Astrocyte of the cerebellum (primary cell): Measurements from ENCODE around the gene TIMP4.

Experiments used
- DNase-seq: peaks from one replicate; pipeline ENCODE4 v3.0.0-alpha.2; 2011; ENCODE audit warnings: low read depth
- H3K4me3 ChIP-seq: 2 replicates; pipeline ENCODE4 v1.5.1; 2011; ENCODE audit warnings: mild to moderate bottlenecking, low read depth, low read length, moderate library complexity
- CTCF ChIP-seq: IDR thresholded peaks from 2 replicates; pipeline ENCODE4 v1.5.1; 2012; ENCODE audit warnings: low read length, low read depth, moderate library complexity, mild to moderate bottlenecking; ENCODE audit errors: missing control alignments
- in situ Hi-C: cut with HindIII; loops from 2 replicates; pipeline ENCODE4 v1.10.0; 2017; ENCODE audit warnings: low sequenced_read_pairs

Gene TIMP4

GRCh38 chr3:12181301-12181700, 22.6 kb upstream of the TIMP4 start:
- TF ChIP-seq CTCF = no peak
- no peak for DNase-seq
- in situ Hi-C loops = no loop called here
- no peak overlapping the region for H3K4me3 ChIP-seq

GRCh38 chr3:12180631-12181030, 21.9 kb upstream of the TIMP4 start:
- DNase-seq = no peak
- no peak for TF ChIP-seq CTCF
- in situ Hi-C loops = no loop called here
- no peak overlapping the region for H3K4me3 ChIP-seq

DNA sequence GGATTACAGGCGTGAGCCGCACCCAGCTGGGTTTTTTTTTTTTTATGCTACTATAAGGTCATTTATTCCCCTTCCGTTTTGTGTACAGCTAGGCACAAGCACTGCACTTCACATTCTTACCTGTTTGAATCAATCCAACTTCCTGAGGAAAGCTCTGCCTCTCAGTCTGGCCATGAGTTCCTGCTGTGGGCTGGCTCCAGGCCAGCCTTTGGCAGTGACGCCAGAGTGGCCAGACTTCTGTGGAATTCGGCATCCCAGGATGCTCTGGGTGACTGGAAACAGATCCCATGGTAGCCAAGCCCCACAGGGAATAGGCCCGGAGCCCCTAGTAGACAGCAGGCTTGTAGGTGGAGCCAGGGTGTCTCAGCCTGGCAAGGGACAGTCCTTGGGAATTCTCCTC, 21.5 kb upstream of the TIMP4 start:
- no peak overlapping the region for H3K4me3 ChIP-seq
- in situ Hi-C loops = no loop called here
- TF ChIP-seq CTCF = no peak
- DNase-seq = peak; percentile 76

DNA sequence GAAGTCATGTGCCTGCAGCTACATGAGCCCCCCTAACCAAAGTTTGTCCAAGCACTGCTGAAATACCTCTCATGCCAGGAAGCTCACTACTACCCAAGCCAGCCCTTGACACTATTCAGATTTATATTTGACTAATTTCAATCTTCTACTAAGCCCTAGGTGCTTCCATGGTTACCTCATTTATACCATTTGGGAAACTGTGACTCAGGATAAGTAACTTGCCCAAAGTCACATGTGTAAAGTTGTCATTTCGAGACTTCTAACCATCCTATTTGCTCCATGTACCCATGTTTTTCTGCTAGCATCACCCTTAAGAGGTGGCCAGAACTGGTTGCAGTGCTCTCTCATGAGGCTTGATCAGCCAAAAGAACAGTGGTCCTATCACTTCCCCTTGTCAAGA, 20.7 kb upstream of the TIMP4 start:
- in situ Hi-C loops = no loop called here
- no peak overlapping the region for H3K4me3 ChIP-seq
- DNase-seq = no peak
- no peak for TF ChIP-seq CTCF

DNA sequence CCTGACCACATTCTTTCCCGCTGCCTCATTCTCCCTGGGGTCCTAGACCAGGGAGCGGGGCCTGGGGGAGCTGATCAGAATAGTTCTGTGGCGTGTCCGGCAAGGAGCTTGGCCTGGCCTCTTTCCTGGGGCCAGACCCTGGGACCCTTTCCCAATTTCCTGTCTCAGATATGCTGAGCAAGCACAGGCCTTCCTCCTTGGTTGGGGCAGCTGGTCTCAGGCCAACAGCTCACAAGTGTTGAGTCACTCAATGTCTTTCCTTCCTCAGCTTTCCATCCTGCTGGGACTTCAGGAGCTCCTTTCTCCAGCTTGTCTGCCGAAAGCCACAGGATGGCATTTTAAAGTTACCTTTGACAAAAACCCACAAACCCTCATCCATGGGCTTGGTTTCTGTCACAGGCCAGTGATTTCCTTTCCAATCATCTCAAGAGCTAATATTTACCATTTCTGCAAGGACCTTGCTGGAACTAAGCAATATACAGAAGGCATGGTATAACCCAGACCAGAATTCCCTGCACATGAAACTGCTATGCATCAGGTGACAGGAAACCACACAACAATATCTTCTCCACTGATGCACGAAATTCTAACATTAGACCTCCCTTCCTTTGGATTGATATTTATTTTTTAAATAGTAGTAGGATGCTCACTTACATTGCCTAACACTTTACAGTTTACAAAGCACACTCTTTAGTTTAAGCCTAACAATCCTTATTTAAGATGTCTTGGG, 19.5 kb upstream of the TIMP4 start:
- no peak for TF ChIP-seq CTCF
- no peak overlapping the region for H3K4me3 ChIP-seq
- in situ Hi-C loops = no loop called here
- peak; percentile 49 for DNase-seq

DNA sequence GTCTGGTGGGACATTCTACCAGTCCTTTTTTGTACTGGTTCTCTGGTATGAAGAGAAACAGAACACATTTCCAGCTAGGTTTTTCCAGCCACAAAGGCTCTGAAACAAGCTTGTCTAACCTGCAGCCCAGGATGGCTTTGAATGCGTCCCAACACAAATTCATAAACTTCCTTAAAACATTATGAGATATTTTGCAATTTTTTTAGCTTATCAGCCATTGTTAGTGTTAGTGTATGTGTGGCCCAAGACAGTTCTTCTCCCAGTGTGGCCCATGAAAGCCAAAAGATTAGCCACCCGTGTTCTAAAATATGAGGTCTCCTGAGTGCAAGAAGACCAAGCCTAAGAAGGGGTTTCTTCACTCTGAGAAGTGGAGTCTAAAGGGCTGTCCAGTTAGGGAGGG, 18.4 kb upstream of the TIMP4 start:
- DNase-seq = no peak
- H3K4me3 ChIP-seq = no peak overlapping the region
- in situ Hi-C loops = no loop called here
- TF ChIP-seq CTCF = no peak
